Measurements from ENCODE around the gene SNAPIN. TPM values are rescaled to one million over a fixed set of nuclear protein-coding genes. Genes with fewer than 3 reads are reported as not detected.
A peak's percentile ranks its signal among the peaks of the same experiment; 100 is the strongest.

Gene SNAPIN
- total RNA-seq, 4 donors from 2014 or later, result 47.8 to 71.9 (median 63.3) TPM

DNA sequence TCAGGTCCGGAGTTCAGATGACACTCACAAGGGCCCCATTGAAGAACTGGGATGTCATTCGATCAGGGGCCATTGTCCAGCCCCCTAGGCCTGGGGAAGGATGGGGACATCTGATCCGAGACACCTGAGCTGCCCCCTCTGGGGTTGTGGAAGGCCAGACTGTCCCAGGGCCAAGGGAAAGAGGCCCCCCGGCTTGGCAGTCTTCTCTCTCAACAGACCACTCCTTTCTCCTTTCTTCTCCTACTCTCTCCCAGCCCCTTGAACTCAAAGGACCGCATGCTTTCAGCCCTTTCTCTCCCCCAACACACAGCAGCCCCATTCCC is 29.2 kb upstream of the SNAPIN start:
- no peaks in the 10 kb centered on the region for H3K9me3 ChIP-seq
- WGBS, result 81% methylated on average over 5 of the region's 5 CpGs
- H3K4me1 ChIP-seq, result peaks cover 49 to 69% (median 64%) of the 10 kb centered on the region in 4 donors
- intact Hi-C loops (cut with DNase I), result no loop called here
- no peak for DNase-seq (ENCODE audit: extremely low spot score)
- peaks cover 0 to 12% (median 5%) of the 10 kb centered on the region in 4 donors for H3K36me3 ChIP-seq
- H3K27ac ChIP-seq (replicated peaks in 1 of 4), result peak overlapping the region in 3 of 4 donors; percentile 2 to 83 (median 22)
- TF ChIP-seq, protein P1, sequence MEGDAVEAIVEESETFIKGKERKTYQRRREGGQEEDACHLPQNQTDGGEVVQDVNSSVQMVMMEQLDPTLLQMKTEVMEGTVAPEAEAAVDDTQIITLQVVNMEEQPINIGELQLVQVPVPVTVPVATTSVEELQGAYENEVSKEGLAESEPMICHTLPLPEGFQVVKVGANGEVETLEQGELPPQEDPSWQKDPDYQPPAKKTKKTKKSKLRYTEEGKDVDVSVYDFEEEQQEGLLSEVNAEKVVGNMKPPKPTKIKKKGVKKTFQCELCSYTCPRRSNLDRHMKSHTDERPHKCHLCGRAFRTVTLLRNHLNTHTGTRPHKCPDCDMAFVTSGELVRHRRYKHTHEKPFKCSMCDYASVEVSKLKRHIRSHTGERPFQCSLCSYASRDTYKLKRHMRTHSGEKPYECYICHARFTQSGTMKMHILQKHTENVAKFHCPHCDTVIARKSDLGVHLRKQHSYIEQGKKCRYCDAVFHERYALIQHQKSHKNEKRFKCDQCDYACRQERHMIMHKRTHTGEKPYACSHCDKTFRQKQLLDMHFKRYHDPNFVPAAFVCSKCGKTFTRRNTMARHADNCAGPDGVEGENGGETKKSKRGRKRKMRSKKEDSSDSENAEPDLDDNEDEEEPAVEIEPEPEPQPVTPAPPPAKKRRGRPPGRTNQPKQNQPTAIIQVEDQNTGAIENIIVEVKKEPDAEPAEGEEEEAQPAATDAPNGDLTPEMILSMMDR (IDR thresholded peaks at IDR 0.05), result no peak
- TF ChIP-seq POLR2AphosphoS5 (IDR thresholded peaks at IDR 0.05), result no peak
- no peak for TF ChIP-seq EP300 (IDR thresholded peaks at IDR 0.05)
- TF ChIP-seq POLR2A (IDR thresholded peaks at IDR 0.05; ENCODE audit: low read depth), result no peak
- H3K27me3 ChIP-seq, result peaks cover 0 to 4% (median 0%) of the 10 kb centered on the region in 4 donors
- no peak overlapping the region for H3K4me3 ChIP-seq

DNA sequence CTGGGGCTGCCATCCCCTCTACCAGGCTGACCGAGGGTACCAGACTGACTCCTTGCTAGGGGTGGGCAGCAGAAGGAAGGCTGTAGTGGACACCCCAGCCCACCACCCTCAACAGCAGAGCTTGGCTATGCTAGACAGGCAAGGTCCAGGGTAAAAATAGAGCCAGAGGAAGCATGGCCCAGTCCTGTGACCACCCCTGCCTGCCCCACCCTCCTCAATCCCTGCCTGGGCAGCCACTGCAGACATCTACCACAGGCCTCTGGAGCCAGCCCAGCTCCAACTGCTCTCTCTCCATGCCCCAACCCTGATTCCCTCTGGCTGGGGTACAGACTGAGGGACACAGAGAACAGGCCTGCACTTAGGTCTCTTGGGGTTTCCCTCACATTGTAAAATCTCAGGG is 28.5 kb upstream of the SNAPIN start:
- Histone ChIP-seq H3K27ac (replicated peaks in 1 of 4) (peak overlapping the region in 1 of 4 donors; percentile 2), H3K4me3 (no peak overlapping the region), H3K9me3 (no peaks in the 10 kb centered on the region), H3K27me3 (peaks cover 0 to 4% (median 0%) of the 10 kb centered on the region in 4 donors), H3K4me1 (peaks cover 45 to 64% (median 60%) of the 10 kb centered on the region in 4 donors), H3K36me3 (peaks cover 0 to 6% (median 3%) of the 10 kb centered on the region in 4 donors)
- DNase-seq (ENCODE audit: extremely low spot score), result no peak
- 80% methylated on average over 1 of the region's 1 CpG for WGBS
- intact Hi-C loops (cut with DNase I), result no loop called here
- no peak for TF ChIP-seq POLR2AphosphoS5 (IDR thresholded peaks at IDR 0.05)
- no peak for TF ChIP-seq EP300 (IDR thresholded peaks at IDR 0.05)
- TF ChIP-seq, protein P1 (IDR thresholded peaks at IDR 0.05), result no peak
- TF ChIP-seq POLR2A (IDR thresholded peaks at IDR 0.05; ENCODE audit: low read depth), result peak; percentile 18

DNA sequence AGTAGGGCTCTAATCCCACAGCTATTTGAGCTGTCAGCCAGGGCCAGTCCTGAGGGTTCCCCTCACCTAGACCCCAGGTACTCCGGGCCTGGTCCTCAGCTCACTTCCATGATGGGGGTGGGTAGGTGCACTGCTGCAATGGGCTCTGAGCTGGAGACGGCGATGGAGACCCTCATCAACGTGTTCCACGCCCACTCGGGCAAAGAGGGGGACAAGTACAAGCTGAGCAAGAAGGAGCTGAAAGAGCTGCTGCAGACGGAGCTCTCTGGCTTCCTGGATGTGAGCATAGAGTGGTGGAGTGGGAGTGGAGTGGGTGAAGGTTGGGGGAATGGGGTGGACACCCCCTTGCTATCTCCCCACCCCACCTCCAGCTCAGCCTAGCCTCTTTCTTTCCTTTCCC is 28.1 kb upstream of the SNAPIN start:
- 94% methylated on average over 6 of the region's 7 CpGs for WGBS
- no peaks in the 10 kb centered on the region for H3K9me3 ChIP-seq
- TF ChIP-seq POLR2AphosphoS5 (IDR thresholded peaks at IDR 0.05) (no peak), POLR2A (IDR thresholded peaks at IDR 0.05; ENCODE audit: low read depth) (no peak), EP300 (IDR thresholded peaks at IDR 0.05) (no peak)
- TF ChIP-seq, protein P1 (IDR thresholded peaks at IDR 0.05), result no peak
- no peak for DNase-seq (ENCODE audit: extremely low spot score)
- no peak overlapping the region for H3K27ac ChIP-seq (replicated peaks in 1 of 4)
- peaks cover 46 to 64% (median 60%) of the 10 kb centered on the region in 4 donors for H3K4me1 ChIP-seq
- peaks cover 0 to 2% (median under 1%) of the 10 kb centered on the region in 4 donors for H3K36me3 ChIP-seq
- H3K27me3 ChIP-seq, result peaks cover 0 to 4% (median 0%) of the 10 kb centered on the region in 4 donors
- no peak overlapping the region for H3K4me3 ChIP-seq
- intact Hi-C loops (cut with DNase I), result no loop called here

DNA sequence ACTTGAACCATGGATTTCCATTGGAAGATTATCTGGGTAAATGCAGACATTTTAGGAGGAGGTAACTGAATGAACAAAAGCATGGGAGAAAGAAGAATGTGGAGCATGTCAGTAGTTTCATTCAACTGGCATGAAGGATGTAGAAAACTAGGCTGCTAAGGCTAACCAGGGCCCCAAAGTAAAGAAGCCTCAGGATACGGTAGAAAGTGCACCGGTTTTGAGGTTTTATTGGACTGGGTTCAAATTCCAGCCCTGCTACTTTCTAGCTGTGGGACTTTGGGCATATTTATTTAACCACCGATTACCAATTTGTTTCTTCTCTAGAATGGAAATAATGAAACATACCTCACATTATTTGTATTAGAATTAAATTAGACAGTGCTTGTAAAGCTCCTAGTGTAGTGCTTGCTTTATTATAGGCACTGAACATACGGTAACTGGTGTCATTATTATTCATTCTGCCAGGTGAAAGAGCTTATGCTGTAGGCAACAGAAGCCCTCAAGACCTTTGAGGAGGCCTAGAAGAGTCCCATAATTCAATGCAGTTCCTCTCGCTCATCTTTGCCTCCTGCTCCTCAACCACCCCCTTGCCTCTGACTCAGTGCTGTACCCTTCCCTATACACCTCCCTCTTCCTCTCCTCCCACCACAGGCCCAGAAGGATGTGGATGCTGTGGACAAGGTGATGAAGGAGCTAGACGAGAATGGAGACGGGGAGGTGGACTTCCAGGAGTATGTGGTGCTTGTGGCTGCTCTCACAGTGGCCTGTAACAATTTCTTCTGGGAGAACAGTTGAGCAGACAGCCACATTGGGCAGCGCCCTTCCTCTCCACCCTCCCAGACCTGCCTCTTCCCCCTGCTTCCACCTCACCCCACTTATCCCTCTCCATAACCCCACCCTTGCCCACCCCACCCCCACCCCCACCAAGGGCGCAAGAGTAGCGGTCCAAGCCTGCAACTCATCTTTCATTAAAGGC is 27.2 kb upstream of the SNAPIN start:
- DNase-seq (ENCODE audit: extremely low spot score), result no peak
- H3K36me3 ChIP-seq, result peaks cover under 1 to 9% (median 3%) of the 10 kb centered on the region in 4 donors
- peak overlapping the region in 2 of 4 donors; percentile 4 to 5 for H3K27ac ChIP-seq (replicated peaks in 1 of 4)
- peaks cover 46 to 64% (median 60%) of the 10 kb centered on the region in 4 donors for H3K4me1 ChIP-seq
- no peak overlapping the region for H3K4me3 ChIP-seq
- 82% methylated on average over 10 of the region's 10 CpGs for WGBS
- H3K9me3 ChIP-seq, result no peaks in the 10 kb centered on the region
- TF ChIP-seq, protein P1 (IDR thresholded peaks at IDR 0.05), result no peak
- TF ChIP-seq POLR2AphosphoS5 (IDR thresholded peaks at IDR 0.05) (no peak), POLR2A (IDR thresholded peaks at IDR 0.05; ENCODE audit: low read depth) (no peak), EP300 (IDR thresholded peaks at IDR 0.05) (no peak)
- intact Hi-C loops (cut with DNase I), result no loop called here
- peaks cover 0 to 4% (median 0%) of the 10 kb centered on the region in 4 donors for H3K27me3 ChIP-seq
